Measurements from ENCODE around the gene PDCD1LG2.

GRCh38 chr9:5611321-5612184, 101.2 kb downstream of the PDCD1LG2 start:
- TF ChIP-seq POLR2AphosphoS5 (IDR thresholded peaks at IDR 0.05; ENCODE audit: low read depth, low read length): no peak
- no peak for TF ChIP-seq TAF1 (IDR thresholded peaks at IDR 0.05; ENCODE audit: borderline replicate concordance, insufficient read depth, low read length)

Data from PFSK-1 (cell line).